Middle frontal gyrus (tissue), 1 donor: ENCODE data around the gene RNF223.
A peak's percentile ranks its signal among the peaks of the same experiment; 100 is the strongest.

ENCODE experiments used
- DNase-seq: peaks from one replicate; pipeline ENCODE4 v3.0.0-alpha.2; 2015; ENCODE audit warnings: low spot score; ENCODE audit errors: extremely low spot score

RNF223 gene

GRCh38 chr1:1073743-1074587, at the start of gene RNF223:
Gene RNF223, minus strand, starts transcription at chr1:1074306. Its CDS starts 1,740 bp downstream, at chr1:1072566.
- no peak for DNase-seq

DNA sequence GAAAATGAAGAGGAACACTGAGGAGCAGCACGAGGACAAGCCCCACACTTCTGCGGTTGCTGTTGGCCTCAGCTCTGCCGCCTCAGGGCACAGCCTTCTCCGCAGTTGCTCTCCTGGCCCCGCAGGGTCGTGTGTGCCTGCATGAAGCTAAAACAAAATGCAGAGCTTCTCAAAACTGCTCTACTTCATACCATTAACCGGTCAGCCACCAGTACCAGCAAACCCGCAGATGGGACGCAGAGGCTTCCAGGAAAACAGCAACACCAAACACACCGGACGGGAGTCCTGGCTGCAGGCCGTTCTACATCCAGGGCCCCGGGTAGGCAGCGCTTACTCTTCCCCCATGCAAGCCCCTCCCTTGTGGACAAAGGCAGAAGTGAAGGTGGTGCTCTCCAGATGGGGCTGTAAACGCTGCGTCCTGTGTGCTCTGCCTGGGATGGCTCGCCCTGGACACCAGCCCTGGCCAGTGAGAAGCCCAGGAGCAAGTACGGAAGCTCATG, 48.9 kb upstream of the RNF223 start:
- no peak for DNase-seq

- DNase-seq = peak; percentile 43
These were observed 48.1 kb upstream of the RNF223 start for GRCh38 chr1:1122078-1122811.

DNA sequence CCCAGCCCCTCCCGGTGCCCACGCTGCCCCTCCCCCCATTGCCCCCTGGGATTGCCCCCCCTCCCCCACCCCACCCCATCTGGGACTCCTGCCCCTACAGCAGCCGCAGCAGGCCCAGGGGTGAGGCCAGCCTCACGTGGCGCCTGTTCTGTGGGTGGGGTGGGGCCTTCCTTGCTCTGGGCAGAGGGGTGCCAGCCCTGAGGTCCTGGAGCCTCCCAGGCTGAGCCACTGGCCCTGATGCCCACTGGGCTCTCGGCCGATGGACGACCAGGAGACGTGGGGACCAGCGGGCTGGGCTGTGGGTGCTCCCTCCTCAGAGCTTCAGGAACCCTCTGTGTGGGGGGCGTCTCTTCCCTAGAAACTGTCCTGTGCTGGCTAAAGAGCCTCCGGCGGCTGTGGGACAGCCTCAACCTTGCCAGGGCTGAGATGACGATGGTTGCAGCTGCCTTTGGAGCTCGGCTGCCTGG, 47.5 kb upstream of the RNF223 start:
- no peak for DNase-seq

DNA sequence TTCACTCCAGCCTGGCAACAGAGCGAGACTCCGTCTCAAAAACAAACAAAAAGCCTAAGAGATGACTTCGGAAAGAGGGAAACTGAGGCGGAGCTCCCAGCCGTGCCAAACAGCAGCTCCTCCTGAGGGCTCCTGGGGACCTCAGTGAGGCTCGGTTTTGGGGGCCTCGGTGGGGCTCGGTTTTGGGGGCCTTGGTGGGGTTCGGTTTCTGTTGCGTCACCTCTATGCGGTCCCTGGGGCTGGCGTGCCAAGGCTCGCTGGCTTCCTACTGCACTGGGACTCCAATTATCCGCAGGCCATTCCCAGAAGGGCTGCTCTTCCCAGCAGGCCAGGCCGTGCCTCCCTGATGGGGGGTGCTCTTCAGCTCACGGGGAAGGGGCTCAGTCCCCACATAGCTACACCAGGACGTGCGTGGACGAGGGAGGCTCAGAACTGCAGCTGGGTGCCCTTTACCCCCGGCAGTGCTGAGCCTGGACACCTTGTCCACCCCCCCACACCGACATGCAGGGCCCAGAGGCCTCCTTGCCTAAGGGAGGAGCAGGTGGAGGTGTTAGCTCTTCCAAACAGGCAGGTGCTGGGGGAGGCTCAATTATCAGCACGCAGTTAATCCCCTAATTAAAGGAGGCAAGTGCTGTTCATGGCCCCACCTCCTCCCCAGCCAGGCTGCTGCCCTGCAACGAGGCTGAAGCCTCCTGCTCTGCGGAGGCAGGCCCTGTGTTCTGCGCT, 46.9 kb upstream of the RNF223 start:
- DNase-seq = no peak

- DNase-seq = no peak
These were observed 46.0 kb upstream of the RNF223 start for GRCh38 chr1:1120096-1120495.

DNA sequence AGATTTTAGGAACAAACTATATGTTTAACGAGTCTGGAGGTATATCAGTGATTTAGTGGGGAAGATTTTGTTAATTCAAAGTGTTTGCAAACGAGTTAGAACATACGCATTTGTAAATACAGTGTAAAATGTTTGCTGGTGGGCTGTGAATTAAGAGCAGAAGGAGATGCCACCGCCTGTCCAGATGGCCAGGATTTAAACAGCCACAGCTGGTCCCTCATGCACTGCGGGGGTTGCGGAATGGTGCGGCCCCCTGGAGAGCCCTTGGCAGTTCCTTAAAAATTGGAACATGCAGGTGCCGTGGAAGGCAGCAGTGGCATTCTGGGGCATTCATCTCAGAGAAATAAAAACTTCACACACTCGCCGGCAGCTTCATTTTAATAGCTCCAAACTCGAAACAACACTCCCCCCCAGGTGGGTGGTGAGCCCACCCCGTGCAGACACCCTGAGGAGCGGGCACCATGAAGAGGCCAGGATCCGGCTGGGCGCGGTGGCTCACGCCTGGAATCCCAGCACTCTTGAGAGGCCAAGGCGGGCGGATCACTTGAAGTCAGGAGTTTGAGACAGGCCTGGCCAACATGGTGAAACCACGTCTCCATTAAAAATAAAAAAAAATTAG, 45.3 kb upstream of the RNF223 start:
- no peak for DNase-seq

GRCh38 chr1:1118876-1119220, 44.7 kb upstream of the RNF223 start:
- no peak for DNase-seq

- no peak for DNase-seq
These were observed 44.1 kb upstream of the RNF223 start for GRCh38 chr1:1118011-1118875.

- no peak for DNase-seq
These were observed 43.3 kb upstream of the RNF223 start for GRCh38 chr1:1117469-1117831.

DNA sequence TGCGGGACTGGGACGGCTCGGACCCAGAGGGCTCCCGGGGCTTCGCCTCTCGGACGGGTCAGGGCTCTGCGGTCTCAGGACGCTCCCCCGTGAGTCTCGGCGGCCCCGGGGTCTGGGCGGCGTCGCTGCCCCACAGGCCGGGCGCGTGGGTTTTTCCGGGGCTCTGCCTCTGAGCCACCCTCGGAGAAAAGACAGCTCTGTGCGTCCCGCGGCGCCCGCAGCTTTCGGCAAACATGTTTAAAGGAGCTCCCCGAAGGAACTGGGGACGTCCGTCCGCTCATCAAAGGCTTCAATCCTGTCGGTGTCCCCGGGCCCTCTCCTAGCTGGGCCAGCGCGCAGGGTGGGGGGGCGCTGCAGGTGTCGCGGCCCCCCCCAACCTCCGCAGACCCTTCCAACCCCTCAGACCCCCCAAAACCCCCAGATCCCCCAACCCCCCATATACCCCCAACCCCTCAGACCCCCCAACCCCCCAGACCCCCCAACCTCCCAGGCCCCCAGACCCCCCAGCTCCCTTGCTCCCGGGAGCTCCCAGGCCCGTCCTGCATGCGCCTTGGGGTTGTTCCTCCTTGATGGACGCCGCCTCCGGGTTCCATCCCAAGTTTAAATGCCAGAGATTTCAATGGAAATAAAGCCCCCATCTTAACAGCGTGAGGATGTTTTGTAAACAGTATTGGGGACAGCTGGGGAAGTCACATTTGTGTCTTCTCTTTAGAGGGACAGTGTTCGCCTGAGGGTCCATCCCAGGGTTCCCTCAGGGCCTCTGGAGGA, 42.8 kb upstream of the RNF223 start:
- no peak for DNase-seq

GRCh38 chr1:1115786-1116700, 41.9 kb upstream of the RNF223 start, which contains the start of gene C1orf159:
Gene C1orf159, minus strand, starts transcription at chr1:1116089. Its CDS starts 24,546 bp downstream, at chr1:1091543.
- DNase-seq = peak; percentile 95

- DNase-seq = no peak
These were observed 41.2 kb upstream of the RNF223 start for GRCh38 chr1:1115136-1115785.

- no peak for DNase-seq
These were observed 40.3 kb upstream of the RNF223 start for GRCh38 chr1:1114431-1114830.

DNA sequence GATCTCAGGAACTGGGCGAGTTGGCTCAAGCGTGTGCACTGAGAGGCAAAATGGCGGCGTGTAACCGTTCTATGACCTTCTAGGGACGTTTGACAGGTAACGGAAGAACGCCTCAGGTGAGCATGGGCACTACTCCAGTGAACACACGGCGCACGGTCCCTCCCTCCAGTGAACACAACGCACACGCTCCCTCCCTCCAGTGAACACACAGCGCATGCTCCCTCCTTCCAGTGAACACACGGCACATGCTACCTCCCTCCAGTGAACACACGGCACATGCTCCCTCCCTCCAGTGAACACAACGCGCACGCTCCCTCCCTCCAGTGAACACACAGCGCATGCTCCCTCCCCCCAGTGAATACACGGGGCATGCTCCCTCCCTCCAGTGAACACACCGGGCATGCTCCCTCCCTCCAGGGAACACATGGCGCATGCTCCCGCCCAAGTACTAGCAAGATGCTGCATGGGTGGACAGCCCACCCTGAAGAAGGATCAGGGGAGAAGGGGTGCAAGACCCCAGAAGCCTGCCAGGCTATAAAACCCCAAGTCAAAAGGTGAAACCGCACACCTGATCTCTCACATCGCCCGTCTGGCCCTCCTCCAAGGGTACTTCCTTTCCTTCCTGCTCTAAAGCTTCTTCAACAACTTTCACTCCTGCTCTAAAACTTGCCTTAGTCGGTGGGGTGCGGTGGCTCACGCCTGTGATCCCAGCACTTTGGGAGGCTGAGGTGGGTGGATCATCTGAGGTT, 38.3 kb upstream of the RNF223 start:
- no peak for DNase-seq

DNA sequence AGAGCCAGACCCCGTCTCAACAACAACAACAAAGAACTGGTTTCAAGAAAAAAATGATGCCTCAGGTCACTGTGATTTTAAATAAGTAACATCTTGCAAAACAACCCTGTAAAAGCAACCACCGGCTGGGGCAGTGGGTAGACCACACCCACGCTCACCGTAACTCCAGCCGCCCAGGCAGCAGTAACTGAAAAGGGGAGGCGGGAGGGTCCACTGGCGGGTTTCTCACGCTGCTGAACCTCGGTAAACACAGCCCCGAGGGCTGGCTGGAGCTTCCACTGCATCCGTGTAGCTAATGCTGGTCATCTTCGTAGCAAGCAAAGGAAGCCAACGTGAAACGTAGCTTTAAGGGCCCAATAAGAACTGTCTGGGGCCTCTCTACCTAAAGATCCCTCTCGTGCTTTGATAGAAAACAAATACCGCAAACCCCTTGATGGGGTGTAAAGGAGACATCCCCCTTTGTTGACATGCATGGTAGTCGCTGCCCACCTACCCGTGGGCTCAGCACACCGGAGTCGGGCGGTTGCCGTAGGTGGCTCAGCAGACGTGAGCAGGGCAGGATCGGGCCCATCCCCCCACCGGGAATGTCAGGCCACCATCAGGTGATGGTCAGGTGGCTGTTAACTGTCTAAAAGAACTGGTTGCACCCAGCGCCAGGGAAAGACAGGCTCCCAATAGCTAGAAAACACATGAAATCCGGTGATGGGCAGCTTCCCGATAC, 37.6 kb upstream of the RNF223 start:
- no peak for DNase-seq

DNA sequence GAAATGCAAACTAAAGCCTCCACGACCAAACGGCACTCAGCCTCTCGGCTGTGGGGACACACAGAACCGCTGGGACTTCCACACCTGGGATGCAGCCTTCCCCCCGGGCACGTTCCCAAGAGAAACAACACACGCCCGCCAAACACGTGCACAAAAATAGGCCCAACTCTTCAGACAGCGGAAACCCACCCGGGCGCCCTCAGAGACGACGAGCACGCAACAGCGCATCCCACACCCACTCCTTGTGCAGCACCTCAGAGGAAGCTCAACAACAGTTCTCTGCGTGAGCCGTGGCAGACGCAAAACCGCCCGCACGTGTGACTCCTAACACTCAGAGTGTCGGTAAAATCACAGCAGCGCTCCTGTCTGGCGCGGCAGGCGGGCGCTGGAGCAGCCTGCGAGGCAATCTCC, 36.5 kb upstream of the RNF223 start:
- no peak for DNase-seq
